Right atrium auricular region (tissue), 2 donors: Measurements from ENCODE around the gene ALDOC. TPM values are rescaled to one million over a fixed set of nuclear protein-coding genes. Genes with fewer than 3 reads are reported as not detected.

Source experiments
- DNase-seq: peaks from one replicate; pipeline ENCODE4 v3.0.0-alpha.2; 2019; ENCODE audit warnings: low spot score
- H3K27ac ChIP-seq, 2 donors: fragments of 200-600 bp; sonication (generic); 1 replicate in 1 of 2; 2 replicates in 1 of 2; pipeline ENCODE4 v1.5.1; 2016 to 2019
- H3K27me3 ChIP-seq, 2 donors: fragments of 200-600 bp; sonication (generic); one replicate each; pipeline versions ENCODE4 v1.5.1 to v1.6.0; 2017 to 2019
- H3K36me3 ChIP-seq: fragments of 200-600 bp; sonication (generic); one replicate; pipeline ENCODE4 v1.5.1; 2016
- H3K4me1 ChIP-seq, 2 donors: fragments of 200-600 bp; sonication (generic); one replicate each; pipeline versions ENCODE4 v1.5.1 to v1.6.0; 2017 to 2019
- H3K4me3 ChIP-seq, 2 donors: fragments of 200-600 bp; sonication (generic); 1 replicate in 1 of 2; 2 replicates in 1 of 2; pipeline ENCODE4 v1.5.1; 2017 to 2019; ENCODE audit warnings: mild to moderate bottlenecking in 1 of 2, moderate library complexity in 1 of 2
- H3K9me3 ChIP-seq, 2 donors: fragments of 200-600 bp; sonication (generic); one replicate each; pipeline ENCODE4 v1.5.1; 2019
- total RNA-seq, 2 donors: library from RNA; depleted of rRNA; stranded (reverse); fragments of >200 nt; gene quantifications; one replicate each; pipeline ENCODE4 v1.1.0, GENCODE V29; 2016
- TF ChIP-seq, protein P1 (sequence below), 2 donors: fragments of 200-600 bp; sonication (generic); IDR thresholded peaks; one replicate each; pipeline ENCODE4 v1.5.1; 2019; ENCODE audit warnings: antibody characterized with exemption in 2 of 2

Gene ALDOC
- total RNA-seq, 2 donors from 2014 or later = 355 to 363 TPM

DNA sequence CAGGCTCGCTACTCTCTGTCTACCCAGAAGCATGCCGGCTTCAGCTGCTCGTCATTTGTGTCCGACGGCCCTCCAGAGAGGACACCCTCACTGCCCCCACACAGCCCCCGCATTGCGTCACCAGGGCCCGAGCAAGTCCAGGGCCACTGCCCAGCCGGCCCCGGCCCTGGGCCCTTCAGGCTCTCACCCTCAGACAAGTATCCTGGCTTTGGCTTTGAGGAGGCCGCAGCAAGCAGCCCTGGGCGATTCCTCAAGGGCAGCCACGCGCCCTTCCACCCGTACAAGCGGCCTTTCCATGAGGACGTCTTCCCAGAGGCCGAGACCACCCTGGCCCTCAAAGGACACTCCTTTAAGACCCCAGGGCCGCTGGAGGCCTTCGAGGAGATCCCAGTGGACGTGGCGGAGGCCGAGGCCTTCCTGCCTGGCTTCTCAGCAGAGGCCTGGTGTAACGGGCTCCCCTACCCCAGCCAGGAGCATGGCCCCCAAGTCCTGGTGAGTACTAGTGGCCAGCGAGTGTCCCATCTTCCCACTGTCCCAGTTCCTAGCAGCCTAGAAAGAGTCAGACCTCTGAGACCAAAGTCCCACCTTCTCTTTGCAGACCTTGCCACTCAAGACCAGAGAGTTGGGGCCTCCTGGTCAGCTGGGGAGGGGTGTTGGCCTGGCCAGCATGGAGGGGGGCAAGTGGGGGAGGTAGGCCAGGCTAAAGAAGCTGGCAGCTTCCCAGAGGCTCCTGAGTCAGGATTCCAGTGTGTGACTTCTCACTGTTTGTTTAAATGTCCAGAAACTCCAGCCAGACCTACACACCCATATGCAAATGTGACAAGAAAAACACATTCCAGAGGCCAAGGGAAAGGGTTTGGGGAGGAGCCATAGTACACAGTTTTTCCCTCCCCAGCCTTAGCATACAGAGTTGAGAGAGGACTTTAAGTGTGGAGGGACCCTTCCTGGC, 51.9 kb downstream of the ALDOC start:
- no peaks in the 10 kb centered on the region for H3K4me1 ChIP-seq
- TF ChIP-seq, protein P1, sequence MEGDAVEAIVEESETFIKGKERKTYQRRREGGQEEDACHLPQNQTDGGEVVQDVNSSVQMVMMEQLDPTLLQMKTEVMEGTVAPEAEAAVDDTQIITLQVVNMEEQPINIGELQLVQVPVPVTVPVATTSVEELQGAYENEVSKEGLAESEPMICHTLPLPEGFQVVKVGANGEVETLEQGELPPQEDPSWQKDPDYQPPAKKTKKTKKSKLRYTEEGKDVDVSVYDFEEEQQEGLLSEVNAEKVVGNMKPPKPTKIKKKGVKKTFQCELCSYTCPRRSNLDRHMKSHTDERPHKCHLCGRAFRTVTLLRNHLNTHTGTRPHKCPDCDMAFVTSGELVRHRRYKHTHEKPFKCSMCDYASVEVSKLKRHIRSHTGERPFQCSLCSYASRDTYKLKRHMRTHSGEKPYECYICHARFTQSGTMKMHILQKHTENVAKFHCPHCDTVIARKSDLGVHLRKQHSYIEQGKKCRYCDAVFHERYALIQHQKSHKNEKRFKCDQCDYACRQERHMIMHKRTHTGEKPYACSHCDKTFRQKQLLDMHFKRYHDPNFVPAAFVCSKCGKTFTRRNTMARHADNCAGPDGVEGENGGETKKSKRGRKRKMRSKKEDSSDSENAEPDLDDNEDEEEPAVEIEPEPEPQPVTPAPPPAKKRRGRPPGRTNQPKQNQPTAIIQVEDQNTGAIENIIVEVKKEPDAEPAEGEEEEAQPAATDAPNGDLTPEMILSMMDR (IDR thresholded peaks at IDR 0.05) = no peak
- no peak overlapping the region for H3K4me3 ChIP-seq
- no peaks in the 10 kb centered on the region for H3K9me3 ChIP-seq
- no peak for DNase-seq
- no peaks in the 10 kb centered on the region for H3K27me3 ChIP-seq
- H3K36me3 ChIP-seq = no peaks in the 10 kb centered on the region
- no peak overlapping the region for H3K27ac ChIP-seq

DNA sequence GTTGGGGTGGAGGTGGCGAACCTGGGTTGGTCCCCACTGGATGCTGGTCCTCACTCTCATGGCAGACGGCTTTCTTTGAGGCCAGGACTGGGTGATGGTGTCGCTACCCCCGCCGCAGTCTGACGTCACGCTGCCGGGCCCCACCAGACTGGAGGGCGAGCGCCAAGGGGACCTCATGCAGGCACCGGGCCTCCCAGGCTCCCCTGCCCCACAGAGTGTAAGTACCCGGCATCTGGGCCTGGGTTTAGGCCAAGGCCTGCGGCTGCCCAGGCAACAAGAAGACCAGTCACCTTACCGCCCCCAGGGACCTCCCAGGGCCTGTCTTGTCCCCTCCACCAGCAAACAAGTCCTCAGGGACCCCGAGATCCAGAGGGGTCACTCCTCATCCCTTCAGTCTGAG, 52.8 kb downstream of the ALDOC start:
- Histone ChIP-seq H3K27ac (no peak overlapping the region), H3K9me3 (no peaks in the 10 kb centered on the region), H3K36me3 (no peaks in the 10 kb centered on the region), H3K27me3 (no peaks in the 10 kb centered on the region), H3K4me3 (no peak overlapping the region), H3K4me1 (no peaks in the 10 kb centered on the region)
- DNase-seq = no peak
- TF ChIP-seq, protein P1 (IDR thresholded peaks at IDR 0.05) = no peak

DNA sequence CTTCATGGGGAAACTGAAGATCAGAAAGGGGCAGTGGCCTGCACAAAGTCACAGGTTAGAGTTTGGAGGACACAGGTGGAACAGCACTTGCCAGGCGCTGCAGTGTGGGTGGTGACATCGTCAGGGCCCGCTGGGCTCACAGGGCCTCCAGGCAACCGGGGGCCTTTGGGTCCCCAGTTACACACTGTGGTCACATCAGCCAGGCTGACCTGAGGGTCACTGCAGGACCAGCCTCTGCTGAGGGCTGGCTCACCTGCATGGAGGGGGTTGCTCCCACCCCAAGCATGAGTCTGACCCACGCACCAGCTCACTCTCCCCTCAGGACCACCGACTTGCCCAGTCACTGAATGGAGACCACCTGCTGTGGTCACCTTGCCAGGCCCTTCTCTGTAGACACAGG, 53.5 kb downstream of the ALDOC start:
- Histone ChIP-seq H3K36me3 (no peaks in the 10 kb centered on the region), H3K4me1 (no peaks in the 10 kb centered on the region), H3K9me3 (no peaks in the 10 kb centered on the region), H3K27ac (no peak overlapping the region), H3K4me3 (no peak overlapping the region), H3K27me3 (no peaks in the 10 kb centered on the region)
- TF ChIP-seq, protein P1 (IDR thresholded peaks at IDR 0.05) = no peak
- DNase-seq = no peak

Other genes with a start within 250 kb of the ALDOC start
- gene IFT20, start 241.4 kb downstream of the ALDOC start, total RNA-seq = 10 to 100 TPM; 15.6 to 19.6 TPM
- 10 to 100 TPM; 28.1 to 47.6 TPM for gene TNFAIP1, start 241.1 kb downstream of the ALDOC start, total RNA-seq
- 100 to 1,000 TPM in 1 of 2 donors, 10 to 100 TPM in 1; 98.9 to 108 TPM for gene POLDIP2, start 219.4 kb downstream of the ALDOC start, total RNA-seq
- not detected for gene SEBOX, start 211.7 kb downstream of the ALDOC start, total RNA-seq
- 10 to 100 TPM in 1 of 2 donors, 1 to 10 TPM in 1; 5.4 to 86.7 TPM for gene VTN, start 206.6 kb downstream of the ALDOC start, total RNA-seq
- gene SARM1, start 205.2 kb downstream of the ALDOC start, total RNA-seq = 1 to 10 TPM; 6.2 to 7.7 TPM
- 1 to 10 TPM; 3.7 to 6.8 TPM for gene SLC46A1, start 170.7 kb downstream of the ALDOC start, total RNA-seq
- gene SLC13A2, start 103.3 kb downstream of the ALDOC start, total RNA-seq = not detected
- not detected for gene FOXN1, start 70.5 kb downstream of the ALDOC start, total RNA-seq
- gene UNC119, start 24.3 kb downstream of the ALDOC start, total RNA-seq = 10 to 100 TPM; 19.6 to 30.3 TPM
- 10 to 100 TPM; 51.6 to 74.8 TPM for gene PIGS, start 5.4 kb downstream of the ALDOC start, total RNA-seq
- gene SPAG5, start 22.1 kb upstream of the ALDOC start, total RNA-seq = 1 to 10 TPM in 1 of 2 donors, under 1 TPM in 1; 0.98 to 1.1 TPM
- 1 to 10 TPM; 1.3 to 1.8 TPM for gene RSKR, start 37.3 kb upstream of the ALDOC start, total RNA-seq
- gene BLTP2, start 68.3 kb upstream of the ALDOC start, total RNA-seq = 10 to 100 TPM; 62.5 to 70.3 TPM
- 10 to 100 TPM; 23.0 to 32.5 TPM for gene SDF2, start 85.0 kb upstream of the ALDOC start, total RNA-seq
- gene SUPT6H, start 85.3 kb upstream of the ALDOC start, total RNA-seq = 10 to 100 TPM; 28.5 to 45.4 TPM
- 1 to 10 TPM in 1 of 2 donors, under 1 TPM in 1; 0.94 to 1.4 TPM for gene PROCA1, start 135.0 kb upstream of the ALDOC start, total RNA-seq
- 100 to 1,000 TPM in 1 of 2 donors, 10 to 100 TPM in 1; 55.8 to 139 TPM for gene RAB34, start 141.0 kb upstream of the ALDOC start, total RNA-seq
- gene RPL23A, start 143.1 kb upstream of the ALDOC start, total RNA-seq = 100 to 1,000 TPM; 231 to 505 TPM
- 1 to 10 TPM in 1 of 2 donors, not detected in 1; 1.7 TPM for gene TLCD1, start 149.3 kb upstream of the ALDOC start, total RNA-seq
- gene NEK8, start 151.9 kb upstream of the ALDOC start, total RNA-seq = 1 to 10 TPM; 1.0 to 1.1 TPM
- 1 to 10 TPM; 3.3 to 6.7 TPM for gene TRAF4, start 167.1 kb upstream of the ALDOC start, total RNA-seq